Activated CD8-positive, alpha-beta T cell treated with anti-CD3 and anti-CD28 coated beads for 36 hours (primary cell): ENCODE results near the gene FRMD1. TPM values are rescaled to one million over a fixed set of nuclear protein-coding genes. Genes with fewer than 3 reads are reported as not detected.

Experiments
- ATAC-seq: fragments of 200-7000 bp; cut with Tn5 transposase; one replicate; pipeline ENCODE4 v1.10.0; 2021; ENCODE audit warnings: mild to moderate bottlenecking, moderate library complexity
- CTCF ChIA-PET: fragments of 350-600 bp; sonication (Branson Sonifier 250); formaldehyde crosslinking; loops from one replicate; lab custom pipeline; 2021; ENCODE audit warnings: antibody characterized with exemption; lab: Charles Lee
- POLR2A ChIA-PET: fragments of 350-600 bp; sonication (Branson Sonifier 250); formaldehyde crosslinking; loops from one replicate; lab custom pipeline; 2021; ENCODE audit warnings: antibody characterized with exemption; lab: Charles Lee
- DNase-seq: peaks from one replicate; pipeline ENCODE4 v3.0.0-alpha.2; 2020
- H3K27ac Mint-ChIP-seq: one replicate; pipeline ENCODE4 v1.8.0; 2021; ENCODE audit warnings: mild to moderate bottlenecking, mixed read lengths
- H3K27me3 Mint-ChIP-seq: one replicate; pipeline ENCODE4 v1.8.0; 2021; ENCODE audit warnings: mixed read lengths
- H3K36me3 Mint-ChIP-seq: one replicate; pipeline ENCODE4 v1.8.0; 2021; ENCODE audit warnings: low read depth, mixed read lengths
- H3K4me1 Mint-ChIP-seq: one replicate; pipeline ENCODE4 v1.8.0; 2021; ENCODE audit warnings: low read depth, mixed read lengths
- H3K4me3 Mint-ChIP-seq: one replicate; pipeline ENCODE4 v1.8.0; 2021; ENCODE audit warnings: mild to moderate bottlenecking, moderate library complexity, mixed read lengths
- H3K9me3 Mint-ChIP-seq: one replicate; pipeline ENCODE4 v1.8.0; 2021; ENCODE audit warnings: mixed read lengths
- CTCF ChIP-seq: fragments of 200-600 bp; IDR thresholded peaks from one replicate; pipeline ENCODE4 v1.8.0; 2022; ENCODE audit warnings: antibody characterized with exemption, mild to moderate bottlenecking
- intact Hi-C: fragments of 100-400 bp; cut with micrococcal nuclease; formaldehyde crosslinking; loops from one replicate; pipeline ENCODE4 v1.10.0; 2022
- total RNA-seq, 2 experiments: library from RNA; stranded (reverse); gene quantifications; one replicate each; pipeline ENCODE4 v1.2.3, GENCODE V29; 2021

FRMD1 gene
- total RNA-seq, 2 experiments from 2014 or later: not detected

GRCh38 chr6:168121303-168121665 is 42.3 kb upstream of the FRMD1 start:
- intact Hi-C loops: no loop called here
- TF ChIP-seq CTCF: no peak
- POLR2A ChIA-PET: no interaction called here
- CTCF ChIA-PET: no interaction called here
- H3K4me1 Mint-ChIP-seq: peaks cover 2% of the 10 kb centered on the region
- no peaks in the 10 kb centered on the region for H3K36me3 Mint-ChIP-seq
- no peak overlapping the region for H3K27ac Mint-ChIP-seq
- no peaks in the 10 kb centered on the region for H3K27me3 Mint-ChIP-seq
- no peak overlapping the region for H3K4me3 Mint-ChIP-seq
- ATAC-seq: no peak
- H3K9me3 Mint-ChIP-seq: no peaks in the 10 kb centered on the region
- DNase-seq: no peak

- DNase-seq (peak; percentile 8), ATAC-seq (peak; percentile 64)
- peaks cover 2% of the 10 kb centered on the region for H3K4me1 Mint-ChIP-seq
- no peak overlapping the region for H3K27ac Mint-ChIP-seq
- H3K4me3 Mint-ChIP-seq: no peak overlapping the region
- ChIA-PET POLR2A (no interaction called here), CTCF (no interaction called here)
- H3K27me3 Mint-ChIP-seq: no peaks in the 10 kb centered on the region
- no peaks in the 10 kb centered on the region for H3K36me3 Mint-ChIP-seq
- TF ChIP-seq CTCF: no peak
- H3K9me3 Mint-ChIP-seq: no peaks in the 10 kb centered on the region
- intact Hi-C loops: no loop called here
Observed at GRCh38 chr6:168120390-168121302, 41.6 kb upstream of the FRMD1 start.

- TF ChIP-seq CTCF: no peak
- Mint-ChIP-seq H3K9me3 (no peaks in the 10 kb centered on the region), H3K27me3 (no peaks in the 10 kb centered on the region), H3K4me3 (no peak overlapping the region), H3K36me3 (no peaks in the 10 kb centered on the region), H3K27ac (no peak overlapping the region), H3K4me1 (peaks cover 2% of the 10 kb centered on the region)
- ChIA-PET POLR2A (no interaction called here), CTCF (no interaction called here)
- ATAC-seq: no peak
- intact Hi-C loops: no loop called here
- no peak for DNase-seq
Observed at GRCh38 chr6:168119539-168119938, 40.5 kb upstream of the FRMD1 start.

GRCh38 chr6:168118935-168119334 is 39.9 kb upstream of the FRMD1 start:
- Mint-ChIP-seq H3K4me3 (no peak overlapping the region), H3K27ac (no peak overlapping the region), H3K27me3 (no peaks in the 10 kb centered on the region), H3K36me3 (no peaks in the 10 kb centered on the region), H3K9me3 (no peaks in the 10 kb centered on the region), H3K4me1 (peaks cover 2% of the 10 kb centered on the region)
- intact Hi-C loops: no loop called here
- no peak for ATAC-seq
- POLR2A ChIA-PET: no interaction called here
- no peak for TF ChIP-seq CTCF
- no peak for DNase-seq
- CTCF ChIA-PET: interaction anchor here (1.4 kb wide), 1 partner anchor 204 kb away, joined by 3 read pairs; no protein-coding TSS in a partner anchor

- DNase-seq: no peak
- peaks cover 2% of the 10 kb centered on the region for H3K4me1 Mint-ChIP-seq
- CTCF ChIA-PET: interaction anchor here (0.8 to 1.4 kb wide), 2 partner anchors 85 to 203 kb away, joined by 3 read pairs; no protein-coding TSS in a partner anchor
- no peak for TF ChIP-seq CTCF
- intact Hi-C loops: no loop called here
- H3K36me3 Mint-ChIP-seq: no peaks in the 10 kb centered on the region
- no peaks in the 10 kb centered on the region for H3K9me3 Mint-ChIP-seq
- no peak overlapping the region for H3K4me3 Mint-ChIP-seq
- no peak for ATAC-seq
- H3K27ac Mint-ChIP-seq: no peak overlapping the region
- no peaks in the 10 kb centered on the region for H3K27me3 Mint-ChIP-seq
- POLR2A ChIA-PET: no interaction called here
Observed at GRCh38 chr6:168117942-168118341, 38.9 kb upstream of the FRMD1 start.
